GM21423 (cell line): ENCODE data around the gene PLPP7.
"Not testable (repeated sequence)": the region's sequence is repeated elsewhere in the genome, so short reads cannot be mapped to it uniquely, and the experiment has no call there.

Source experiments
- ATAC-seq: cut with Tn5 transposase; IDR thresholded peaks from one replicate; pipeline ENCODE4 v1.9.1; 2021; ENCODE audit warnings: mild to moderate bottlenecking, moderate library complexity; ENCODE audit not compliant: unreplicated experiment

PLPP7 gene

DNA sequence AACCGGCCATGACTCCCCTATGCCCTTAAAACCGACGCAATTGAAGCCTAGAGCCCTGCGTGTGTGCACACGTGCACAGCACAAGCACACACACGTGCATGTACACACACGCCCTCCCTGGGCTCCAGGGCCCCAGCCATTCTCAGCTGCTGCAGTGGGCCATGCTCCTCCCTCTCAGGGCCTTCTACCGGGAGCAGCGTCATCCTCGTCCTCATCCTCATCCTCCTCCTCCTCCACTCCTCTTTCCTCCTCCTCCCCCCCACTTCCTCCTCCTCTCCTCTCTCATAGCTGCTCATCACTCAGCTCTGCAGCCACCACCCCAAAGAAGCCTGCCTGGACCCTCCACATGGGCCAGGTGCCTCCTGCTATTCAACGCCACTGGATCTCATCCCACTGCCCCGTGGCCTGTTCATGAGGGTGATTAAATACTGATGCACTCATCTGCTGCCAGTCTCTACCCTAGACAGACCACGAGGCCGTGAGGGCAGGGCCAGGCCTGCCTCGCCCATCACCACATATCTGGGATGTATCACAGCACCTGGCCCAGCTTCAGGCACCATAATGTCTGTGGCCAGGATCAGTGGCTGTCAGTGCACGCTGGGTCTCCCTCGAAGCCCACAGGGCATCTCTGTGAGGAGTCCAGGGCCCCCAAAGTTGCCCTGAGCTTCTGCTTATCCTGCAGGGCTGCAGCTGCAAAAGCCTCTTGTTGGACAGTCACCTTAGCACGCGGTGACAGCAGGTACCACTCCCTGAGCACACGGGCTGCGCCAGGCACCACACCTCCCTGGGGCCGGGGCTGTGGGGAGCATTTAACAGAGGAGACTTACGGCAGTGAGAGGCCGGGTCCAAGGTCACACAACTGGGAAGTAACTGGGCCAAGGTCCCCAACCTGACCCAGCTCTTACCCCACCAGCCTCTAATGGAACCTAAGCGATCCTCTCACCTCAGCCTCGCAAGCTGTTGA, 23.0 kb upstream of the PLPP7 start:
- ATAC-seq, result no peak

DNA sequence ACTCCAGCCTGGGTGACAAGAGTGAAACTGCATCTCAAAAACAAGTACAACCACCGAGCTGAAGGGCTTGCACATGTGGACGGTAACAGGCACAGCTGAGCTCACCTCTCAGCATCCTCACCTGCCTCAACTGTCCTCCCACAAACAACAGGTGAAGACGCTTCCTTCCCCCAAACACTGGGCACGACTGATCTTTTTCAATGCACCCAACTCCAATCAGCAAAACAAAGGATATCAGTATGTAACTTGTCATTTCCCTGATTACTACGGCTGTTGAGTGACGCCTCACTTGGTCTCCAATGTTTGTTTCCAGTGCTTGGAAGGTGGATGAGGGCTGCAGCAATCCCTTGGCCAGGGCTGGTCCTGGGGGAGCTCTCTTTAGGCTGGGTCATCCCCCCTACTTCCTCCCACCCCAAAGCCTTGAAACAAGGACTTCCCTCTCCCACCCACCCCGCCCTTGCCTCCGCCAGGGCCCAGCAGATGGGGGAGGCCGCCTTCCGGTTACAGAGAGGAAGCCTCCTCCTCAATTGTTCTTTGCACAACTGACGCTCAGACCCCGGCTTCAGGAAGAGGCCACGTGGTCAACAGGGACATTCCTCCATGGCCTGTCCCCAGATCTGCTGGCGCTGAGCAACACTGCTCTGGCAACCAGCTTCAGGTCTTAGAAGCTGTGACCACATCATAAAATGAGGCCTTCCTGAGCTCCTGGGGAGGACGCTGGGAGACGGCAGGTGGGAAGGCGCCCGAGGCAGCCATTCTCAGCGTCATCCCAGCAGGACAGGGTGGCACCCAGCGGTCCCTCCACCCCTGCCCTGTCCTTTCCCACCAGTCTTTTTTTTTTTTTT, 19.1 kb upstream of the PLPP7 start:
- no peak for ATAC-seq

DNA sequence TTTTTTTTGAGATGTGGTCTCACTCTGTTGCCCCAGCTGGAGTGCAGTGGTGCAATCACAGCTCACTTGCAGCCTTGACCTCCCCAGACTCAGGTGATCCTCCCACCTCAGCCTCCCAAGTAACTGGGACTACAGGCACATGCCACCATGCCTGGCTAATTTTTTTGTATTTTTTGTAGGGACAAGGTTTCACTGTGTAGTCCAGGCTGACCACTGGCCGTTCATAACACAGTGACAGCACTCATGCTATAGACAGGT, 18.6 kb upstream of the PLPP7 start:
- not testable (repeated sequence) for ATAC-seq

DNA sequence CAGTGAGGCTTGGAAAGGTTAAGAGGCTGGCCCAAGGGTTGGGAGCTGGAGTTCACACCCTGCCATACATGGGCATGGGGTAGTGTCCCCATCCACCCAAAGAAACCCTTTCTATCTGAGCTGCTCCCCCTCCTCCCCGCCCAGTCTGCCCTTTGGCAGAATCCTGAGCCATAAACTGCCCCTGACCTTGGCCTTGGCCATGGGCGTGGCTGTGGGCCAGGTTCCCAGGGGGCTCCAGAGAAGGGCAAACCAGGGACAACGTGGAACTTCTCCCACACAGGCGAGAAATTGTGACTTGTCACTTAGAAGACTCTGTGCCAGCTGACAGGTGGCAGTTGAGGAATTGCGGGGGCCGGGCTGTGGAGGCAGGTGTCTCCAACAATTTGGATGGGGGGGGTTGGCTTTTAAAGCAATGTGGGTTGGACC, 18.0 kb upstream of the PLPP7 start:
- no peak for ATAC-seq

DNA sequence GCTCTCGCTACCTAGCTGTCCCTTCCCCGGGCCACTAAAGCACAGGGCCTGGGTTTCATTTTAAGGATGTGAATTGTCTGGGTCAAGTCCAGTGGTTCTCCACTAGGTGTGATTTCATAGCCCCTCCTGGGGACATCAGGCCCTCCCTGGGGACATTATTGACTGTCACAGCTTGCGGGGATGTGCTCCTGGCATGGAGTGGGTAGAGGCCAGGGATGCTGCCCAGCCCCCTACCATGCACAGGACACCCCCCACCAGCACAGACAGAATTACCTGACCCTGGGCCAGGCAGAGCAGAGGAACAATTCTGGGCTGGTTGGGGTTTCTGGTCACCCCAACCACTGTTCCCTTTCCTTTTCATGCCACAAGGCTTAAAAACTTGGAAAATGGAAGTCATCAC, 17.3 kb upstream of the PLPP7 start:
- no peak for ATAC-seq

DNA sequence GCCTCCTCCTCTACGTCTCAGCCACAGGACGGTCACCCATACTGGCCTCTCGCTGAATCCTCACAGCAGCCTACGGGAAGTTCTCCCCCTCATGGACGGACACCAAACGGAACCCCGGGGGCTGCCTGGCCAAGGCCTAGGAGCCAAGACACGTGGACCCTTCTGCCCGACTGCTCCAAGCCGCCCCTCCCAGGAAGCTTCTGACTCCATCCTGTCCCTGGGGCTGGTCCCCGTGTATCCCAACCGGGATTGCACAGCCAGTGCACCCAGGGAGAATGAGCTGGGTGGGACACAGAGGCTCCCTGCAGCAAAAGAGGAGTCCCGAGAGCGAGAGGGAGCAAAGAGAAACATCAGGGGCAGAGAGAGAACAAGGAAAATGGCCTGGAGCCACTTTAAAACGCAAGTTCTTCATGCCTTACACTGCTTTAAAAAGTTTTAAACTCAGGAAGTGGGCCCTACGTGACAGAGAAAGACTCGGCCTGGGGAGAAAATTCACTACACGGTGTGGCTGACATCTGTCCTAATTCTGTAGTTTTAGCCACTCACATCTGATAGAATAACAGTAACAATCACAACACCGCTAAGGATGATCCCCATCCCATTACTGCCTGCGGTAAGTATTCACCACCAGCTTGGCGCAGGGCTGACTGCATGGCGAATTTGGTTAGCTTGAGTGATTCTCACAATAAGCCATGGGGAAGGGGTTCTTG, 16.2 kb upstream of the PLPP7 start:
- no peak for ATAC-seq

DNA sequence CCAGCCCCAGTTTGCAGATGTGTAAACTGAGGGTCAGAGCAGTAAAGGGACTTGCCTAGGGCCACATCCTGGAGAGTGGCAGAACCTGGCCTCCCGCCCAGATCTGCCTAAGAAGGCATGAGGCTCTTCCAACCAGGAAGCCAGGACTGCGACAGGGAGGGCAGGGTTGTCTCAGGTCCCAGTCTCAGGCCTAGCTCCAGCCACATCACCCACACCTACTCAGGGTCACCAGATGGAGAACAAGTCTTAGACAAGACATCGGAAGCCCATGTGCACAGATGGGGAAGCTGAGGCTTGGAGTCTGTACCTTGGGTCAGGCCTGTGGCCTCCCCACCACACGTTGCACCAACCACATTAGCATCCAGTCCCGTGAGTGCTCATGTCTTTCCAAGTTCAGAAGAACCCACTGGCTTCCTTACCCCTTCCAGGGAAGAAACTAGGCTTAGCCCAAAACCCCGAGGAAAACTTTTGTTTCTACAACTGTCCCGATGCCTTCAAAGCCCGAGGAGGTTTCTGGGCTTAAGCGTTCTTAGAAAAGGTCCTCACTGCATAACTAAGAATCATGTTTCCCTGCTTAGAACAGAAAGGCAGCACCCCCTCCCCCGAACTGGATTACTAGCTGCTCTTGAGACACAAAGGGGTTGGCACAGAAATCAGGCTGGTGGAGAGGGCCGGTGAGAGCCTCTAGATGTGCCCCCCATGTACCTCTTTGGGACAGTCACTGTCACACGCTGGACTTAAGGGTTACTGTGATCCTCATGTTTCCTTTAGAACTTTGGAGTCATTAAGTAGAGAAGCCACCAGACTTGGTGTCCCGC, 15.5 kb upstream of the PLPP7 start:
- no peak for ATAC-seq

DNA sequence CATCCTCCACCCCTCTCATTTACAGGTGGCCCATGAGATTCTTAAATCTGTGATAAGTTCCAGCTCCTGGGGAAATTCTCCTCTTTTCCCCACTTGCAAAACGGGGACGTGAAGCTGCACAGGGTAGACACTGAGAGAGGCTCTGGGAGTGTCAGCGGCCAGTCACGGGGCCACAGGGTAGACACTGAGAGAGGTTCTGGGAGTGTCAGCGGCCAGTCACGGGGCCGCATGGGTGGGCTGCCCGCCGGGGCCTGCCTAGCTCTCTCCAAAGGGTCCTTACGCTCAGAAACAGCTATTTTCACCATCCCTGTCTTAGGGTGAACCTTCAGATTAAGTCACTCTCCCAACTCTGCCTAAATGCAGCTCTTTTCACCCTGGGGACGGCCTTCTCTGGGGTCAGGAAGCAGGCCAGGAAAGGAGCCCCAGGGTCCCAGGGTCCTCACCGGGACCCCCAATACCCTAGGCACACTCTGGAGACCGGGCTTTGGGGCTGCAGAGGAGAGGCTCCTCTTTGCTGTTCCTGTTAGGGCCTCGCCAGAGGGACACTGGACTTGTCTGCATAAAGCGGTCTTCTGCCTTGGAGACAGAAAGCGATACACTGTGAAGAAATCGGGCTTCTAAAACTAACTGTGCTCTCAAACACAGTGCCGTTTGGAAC, 14.7 kb upstream of the PLPP7 start:
- no peak for ATAC-seq

DNA sequence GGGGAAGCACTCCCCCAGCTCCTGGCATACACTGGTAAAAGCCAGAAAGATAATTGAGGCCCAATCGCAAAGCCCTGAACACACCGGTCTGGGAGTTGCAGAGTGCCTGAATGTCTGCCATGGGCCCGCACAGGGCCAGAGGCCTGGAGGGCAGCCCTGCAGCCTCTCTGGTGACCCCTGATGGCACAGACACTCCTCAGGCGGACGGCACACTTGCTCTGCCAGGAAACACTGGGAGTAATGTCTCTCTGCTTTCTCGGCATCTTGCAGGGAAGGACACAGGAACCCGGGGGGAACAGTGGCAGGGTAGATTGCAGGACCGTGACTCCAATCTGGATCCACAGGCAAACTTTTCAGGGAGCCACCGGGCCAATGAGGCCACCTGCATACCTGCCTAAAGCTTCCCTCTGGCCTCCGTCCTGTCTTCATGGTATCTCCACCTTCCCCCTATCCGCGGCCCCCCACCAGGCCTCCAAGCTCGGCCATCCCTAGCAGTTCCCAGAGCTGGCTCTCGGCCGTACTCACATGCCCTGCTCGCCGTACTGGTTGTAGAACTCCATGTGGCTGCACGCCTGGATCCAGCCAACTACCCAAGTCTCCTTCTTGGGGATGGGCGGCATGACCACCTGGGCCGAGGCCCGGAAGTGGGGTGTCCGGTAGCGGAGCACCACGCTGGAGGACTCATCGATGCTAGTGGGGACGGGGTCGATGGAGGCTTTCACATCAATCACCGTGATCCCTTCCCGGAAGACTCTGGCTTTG, 14.0 kb upstream of the PLPP7 start:
- ATAC-seq, result no peak

DNA sequence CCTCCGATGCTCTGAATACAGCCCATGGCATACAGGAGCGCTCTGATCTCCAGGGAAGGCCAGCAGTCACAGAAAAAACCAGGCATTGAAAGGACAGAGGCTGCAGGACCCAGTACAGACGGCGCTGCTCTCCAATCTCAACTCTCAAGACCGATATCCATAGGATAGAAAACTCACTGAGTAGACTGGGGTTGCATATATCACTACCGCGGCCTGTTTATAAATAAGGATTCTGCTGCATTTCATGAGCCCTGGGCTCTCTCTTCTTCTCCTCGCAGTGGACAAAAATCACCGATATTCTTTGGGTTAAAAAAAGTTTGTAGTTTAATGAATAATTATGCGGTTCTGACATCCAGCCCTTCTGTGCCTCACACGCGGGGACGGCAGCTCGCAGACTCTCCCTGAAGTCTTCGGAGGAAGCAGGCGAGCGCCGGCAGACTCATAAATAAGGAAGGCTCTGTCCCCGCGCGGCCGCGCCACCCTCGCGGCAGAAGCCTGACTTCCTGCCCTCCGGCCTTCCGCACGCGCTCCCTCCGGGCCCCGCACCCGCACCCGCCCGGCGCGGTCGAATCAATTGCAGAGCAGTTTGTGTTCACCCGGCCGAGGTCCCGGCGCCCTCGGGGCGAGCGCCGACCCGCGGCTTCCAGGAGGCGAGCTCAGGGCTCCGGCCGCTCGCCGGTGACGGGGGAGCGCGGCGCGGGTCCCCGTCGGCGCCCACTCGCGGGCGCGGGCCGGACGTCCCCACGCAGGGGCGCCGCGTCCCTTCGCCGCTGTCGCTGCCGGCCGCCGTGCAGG, 13.2 kb upstream of the PLPP7 start, which contains the start of gene FAM78A:
Gene FAM78A (minus strand): TSS at position 417 of the 795 bp plus-strand sequence. CDS start 331 bp downstream, at position 86.
- ATAC-seq, result no peak

DNA sequence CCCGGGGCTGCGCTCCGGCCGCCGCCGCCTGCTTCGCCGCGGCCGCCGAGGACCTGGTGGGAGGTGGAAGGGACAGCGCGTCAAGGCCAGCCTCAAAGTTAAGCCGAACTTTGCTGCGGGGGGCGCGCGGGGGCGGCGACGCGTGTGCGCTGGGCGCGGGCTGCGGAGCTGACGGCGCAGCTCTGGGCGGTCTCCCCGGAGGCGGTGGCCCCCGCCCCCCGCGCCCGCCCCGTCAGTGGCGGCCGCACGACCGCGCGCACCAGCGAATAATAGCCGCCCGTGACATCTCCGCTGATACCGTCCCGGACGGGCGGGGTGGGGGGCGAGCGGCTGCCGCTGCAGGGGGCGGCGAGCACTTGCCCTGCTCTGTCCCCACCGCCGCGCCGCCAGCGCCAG, 12.6 kb upstream of the PLPP7 start:
- no peak for ATAC-seq

DNA sequence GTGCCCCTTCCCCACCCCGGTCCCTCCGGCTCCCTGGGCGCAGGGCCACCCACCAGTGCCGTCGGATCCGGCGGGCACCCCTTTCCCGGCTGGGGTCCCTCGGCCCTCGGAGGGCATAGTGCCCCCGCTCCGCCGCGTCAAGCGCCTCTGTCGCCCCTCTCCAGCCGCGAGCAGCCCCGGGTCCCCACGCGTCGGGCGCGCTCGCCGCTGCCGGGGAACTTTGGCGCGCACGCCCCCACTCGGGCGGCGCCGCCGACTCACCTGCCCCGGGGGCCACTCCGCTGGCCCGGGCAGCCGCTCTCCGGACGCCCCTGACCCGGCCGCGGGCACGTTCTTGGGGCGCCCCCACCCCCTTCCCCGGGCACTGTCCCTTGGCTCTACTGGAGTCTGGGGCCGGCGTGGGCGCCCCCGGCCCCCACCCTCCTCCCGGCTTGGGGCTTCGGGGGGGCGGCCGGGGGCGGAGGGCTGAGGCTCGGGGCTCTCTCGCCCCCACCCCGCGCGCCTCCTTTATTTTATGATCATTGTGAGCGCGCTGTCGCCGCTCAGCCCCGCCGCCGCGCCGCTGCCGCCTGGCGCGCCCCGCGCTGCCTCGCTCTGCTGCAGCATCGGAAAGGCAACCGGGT, 12.1 kb upstream of the PLPP7 start:
- ATAC-seq, result no peak

DNA sequence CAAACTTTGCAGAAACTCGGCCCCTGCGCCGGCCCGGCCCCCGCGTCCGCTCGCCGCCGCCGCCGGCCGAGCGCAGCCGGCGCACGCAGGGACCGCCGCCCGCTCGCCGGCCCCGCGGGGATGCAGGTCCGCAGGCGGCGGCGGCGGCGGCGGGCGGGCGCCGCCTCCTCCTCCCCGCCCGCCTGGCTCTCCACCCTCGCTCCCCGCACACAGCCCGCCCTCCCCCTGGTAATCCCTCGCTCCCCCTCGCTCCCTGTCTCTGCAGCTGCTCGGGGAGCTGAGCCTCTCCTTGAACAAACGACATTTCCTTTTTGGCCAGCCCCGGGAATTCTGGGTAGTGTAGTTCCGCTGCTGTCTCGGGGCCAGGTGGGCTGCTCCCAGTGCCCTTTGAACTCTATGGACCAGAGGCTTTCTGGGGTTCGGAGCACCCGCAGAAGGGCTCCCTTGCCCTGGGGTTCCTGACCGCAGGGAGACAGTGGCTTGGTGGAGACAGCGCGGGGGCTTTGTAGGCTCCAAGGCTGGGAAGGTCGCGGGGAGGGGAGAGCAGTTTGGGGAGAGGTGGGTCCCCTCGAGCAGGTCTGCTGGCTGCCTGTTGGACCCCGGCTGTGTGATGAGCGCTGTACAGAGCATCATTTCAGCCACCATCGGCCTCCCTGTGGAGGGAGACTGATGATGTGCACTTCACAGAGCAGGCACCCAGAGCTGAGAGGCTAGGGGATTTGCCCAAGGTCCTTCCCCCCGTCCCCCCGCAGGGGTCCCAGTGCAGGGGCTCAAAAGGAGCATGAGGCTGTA, 11.4 kb upstream of the PLPP7 start:
- no peak for ATAC-seq

DNA sequence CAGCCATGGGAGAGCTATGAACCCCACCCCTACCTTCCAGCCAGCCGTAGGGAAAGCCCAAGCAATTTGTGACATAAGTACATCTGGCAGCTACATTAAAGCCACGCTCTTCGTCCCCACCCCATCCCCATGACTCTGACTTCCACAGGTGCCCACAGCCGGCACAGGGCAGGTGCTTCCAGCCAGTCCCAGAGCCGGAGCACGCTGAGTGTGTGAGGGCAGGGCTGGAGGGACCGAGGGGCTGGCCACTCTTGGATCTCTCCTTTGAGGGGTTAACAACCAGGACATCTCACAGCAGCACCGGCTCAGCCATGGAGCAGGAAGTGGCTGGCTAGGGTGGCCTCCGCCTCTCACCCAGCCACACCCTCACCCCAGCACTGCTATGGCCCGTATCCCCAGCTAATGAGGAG, 10.8 kb upstream of the PLPP7 start:
- ATAC-seq, result no peak

DNA sequence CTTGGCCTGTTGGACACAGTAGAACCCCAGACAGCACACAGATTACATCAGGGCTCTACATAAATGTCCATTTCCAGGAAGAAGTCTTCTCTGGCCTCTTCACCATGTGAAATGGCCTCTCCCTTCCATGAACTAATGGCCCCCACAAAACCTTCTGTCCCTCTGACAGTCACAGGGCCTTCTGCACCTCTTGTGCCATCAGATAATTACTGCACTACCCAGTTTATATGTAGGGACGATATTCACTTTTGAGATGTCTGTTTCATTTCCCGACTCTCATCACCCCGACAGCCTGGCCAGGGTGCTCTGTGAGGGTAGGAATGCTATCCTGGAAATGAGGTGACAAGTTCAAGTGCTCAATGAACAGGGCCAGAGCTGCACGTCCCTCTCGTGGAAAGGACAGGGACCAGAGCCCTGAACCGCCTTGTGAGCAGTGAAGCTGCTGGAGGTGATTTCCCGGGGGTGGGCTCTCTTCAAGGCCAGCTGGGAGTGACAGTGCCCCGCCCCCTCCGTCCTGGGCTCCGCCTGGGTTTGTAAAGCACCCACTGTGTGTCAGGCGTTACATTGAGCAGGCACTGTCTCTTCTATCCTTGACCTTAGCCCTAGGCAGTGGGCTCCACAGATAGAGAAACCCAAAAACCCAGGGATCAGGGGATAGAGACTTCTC, 10.2 kb upstream of the PLPP7 start:
- no peak for ATAC-seq

DNA sequence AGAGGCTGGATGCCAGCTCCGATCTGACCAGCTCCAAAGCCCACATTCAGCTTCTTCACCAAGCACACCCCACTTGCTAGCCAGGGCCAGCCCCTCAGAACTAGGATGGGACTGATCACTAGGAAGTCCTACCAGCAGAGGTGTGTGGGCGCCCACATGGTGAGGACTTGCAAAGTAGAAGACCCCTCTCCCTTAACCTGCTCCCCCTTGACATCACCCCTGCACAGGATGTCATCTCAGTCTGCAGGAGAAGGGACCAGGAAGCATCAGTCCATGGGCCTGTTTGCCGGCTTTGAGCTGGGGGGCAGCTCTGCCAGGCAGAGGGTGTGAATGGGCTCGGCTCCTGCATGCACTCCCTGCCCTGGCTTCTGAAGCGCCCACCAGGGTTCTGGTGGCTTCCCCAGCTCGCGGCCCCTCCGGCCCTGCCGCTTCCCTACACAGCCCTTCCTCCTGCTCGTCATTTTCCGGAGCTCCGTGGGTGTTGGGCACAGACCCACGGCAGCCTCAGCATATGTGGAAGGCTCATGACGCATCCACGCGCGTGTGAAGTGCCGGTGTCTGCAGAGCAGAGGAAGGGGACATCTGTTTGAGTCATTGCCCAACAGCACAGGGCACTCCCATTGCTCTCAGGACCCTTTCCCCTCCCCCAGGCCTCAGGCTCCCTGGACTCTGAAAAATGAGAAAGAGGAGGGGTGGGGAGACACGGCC, 9.5 kb upstream of the PLPP7 start:
- no peak for ATAC-seq
